GM18861 (cell line): ENCODE results near the gene TMEM140.
"Not testable (repeated sequence)": the region's sequence is repeated elsewhere in the genome, so short reads cannot be mapped to it uniquely, and the experiment has no call there.

Experiments used
- ATAC-seq: cut with Tn5 transposase; IDR thresholded peaks from one replicate; pipeline ENCODE4 v1.9.1; 2021; ENCODE audit not compliant: unreplicated experiment

TMEM140 gene

DNA sequence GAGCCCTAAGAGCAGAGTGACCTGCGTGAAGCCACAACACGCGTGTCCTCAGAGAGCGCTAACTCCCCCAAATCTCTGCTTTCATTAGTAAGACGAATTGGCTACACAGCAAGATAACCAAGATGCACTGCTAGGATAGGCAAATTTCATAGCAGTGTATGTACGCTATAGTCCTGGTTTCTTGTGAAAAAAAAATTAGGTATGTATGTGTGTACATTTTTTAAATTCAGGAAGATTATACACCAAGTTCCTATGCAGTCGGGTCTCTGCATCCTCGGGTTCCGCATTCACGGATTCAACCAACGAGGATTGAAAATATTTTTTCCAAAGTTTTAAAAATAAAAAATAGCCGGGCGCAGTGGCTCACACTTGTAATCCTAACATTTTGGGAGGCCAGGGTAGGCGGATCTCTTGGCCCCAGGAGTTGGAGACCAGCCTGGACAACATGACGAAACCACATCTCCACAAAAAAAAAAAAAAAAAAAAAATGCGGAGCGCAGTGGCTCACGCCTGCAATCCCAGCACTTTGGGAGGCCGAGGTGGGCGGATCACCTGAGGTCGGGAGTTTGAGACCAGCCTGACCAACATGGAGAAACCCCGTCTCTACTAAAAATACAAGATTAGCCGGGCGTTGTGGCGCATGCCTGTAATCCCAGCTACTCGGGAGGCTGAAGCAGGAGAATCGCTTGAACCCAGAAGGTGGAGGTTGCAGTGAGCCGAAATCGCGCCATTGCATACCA is 64.2 kb downstream of the TMEM140 start:
- ATAC-seq, result not testable (repeated sequence)

DNA sequence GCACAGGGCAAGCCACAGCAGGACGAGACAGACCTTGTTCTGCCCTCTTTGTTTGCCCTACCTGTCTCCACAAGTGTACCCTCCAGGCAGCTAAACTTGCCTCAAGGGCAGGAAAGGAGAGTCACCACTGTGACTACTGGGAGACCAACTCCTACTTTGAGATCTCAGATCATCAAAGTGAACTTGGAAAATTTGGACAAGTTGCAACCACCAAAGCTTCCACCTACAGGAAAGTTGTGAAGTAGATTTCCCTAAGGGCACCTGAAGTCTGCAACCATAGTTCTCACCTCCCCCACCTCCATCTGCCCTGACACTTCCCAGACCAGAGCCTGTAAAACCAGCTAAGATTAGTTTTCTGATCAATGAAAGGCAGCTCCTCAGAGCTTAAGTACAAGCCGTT is 66.0 kb downstream of the TMEM140 start:
- ATAC-seq, result no peak

DNA sequence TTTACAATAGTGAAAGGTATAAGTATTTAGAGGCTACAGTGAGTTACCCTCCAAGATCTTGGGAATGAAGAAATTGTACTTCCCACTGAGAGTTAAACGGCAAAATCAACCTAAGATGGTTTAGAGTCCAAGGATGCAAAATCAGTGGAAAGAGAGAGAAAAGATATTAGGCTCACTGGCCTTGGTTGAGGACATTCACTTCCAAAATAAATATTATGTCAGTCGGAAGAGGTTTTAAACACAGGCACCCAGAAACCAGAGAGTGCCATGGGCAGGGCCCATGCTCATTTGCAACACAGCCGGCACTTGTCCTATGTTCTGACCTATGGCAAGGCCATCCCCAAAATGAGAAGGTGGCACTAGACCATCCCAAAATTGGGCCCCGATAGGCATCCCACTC is 67.3 kb downstream of the TMEM140 start:
- no peak for ATAC-seq

DNA sequence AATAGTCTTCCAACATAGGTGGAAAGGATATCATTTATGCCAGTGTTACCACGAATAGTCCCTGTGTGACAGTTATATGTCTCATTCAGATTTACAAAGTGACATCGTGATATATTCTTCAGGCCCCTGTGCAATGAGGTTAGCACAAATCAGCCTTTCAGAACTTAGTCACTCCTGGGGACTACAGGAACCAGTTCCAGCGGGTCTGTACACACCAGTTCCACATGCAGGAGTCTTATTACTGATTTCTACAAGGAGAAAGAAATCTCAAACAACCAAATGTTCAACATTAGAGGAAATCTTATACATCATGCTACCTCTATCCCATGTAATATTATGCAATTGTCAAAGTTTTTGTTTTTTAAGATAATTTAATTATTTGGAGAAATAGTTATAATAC is 67.8 kb downstream of the TMEM140 start:
- no peak for ATAC-seq
